ENCODE results near the gene TPSAB1. TPM values are rescaled to one million over a fixed set of nuclear protein-coding genes. Genes with fewer than 3 reads are reported as not detected.
A peak's percentile ranks its signal among the peaks of the same experiment; 100 is the strongest.
"Not testable (repeated sequence)": the region's sequence is repeated elsewhere in the genome, so short reads cannot be mapped to it uniquely, and the experiment has no call there.

The TPSAB1 gene
- total RNA-seq, 2 donors from 2014 or later, result 0.64 to 0.77 TPM

DNA sequence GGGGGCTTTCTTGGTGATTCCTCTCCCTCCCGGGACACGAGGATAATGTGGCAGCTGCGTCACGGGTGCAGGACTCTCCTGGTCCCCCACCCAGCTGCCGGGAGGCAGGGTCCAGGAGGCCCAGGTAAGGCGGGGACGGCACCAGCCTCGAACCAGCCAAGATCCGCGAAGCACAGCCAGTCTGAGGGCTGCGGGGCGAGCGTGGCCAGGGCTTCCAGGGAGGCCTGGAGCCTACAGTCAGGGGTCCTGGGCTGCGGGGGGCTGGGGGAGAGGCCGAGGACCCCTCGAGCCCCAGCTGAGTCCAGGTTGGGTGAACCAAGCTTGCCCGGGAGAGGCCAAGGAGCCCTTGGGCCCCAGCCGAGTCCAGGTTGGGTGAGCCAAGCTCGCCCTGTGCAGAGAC, 25.3 kb downstream of the TPSAB1 start:
- peaks cover 6 to 10% of the 10 kb centered on the region in 2 donors for H3K9me3 Mint-ChIP-seq
- no peak overlapping the region for H3K27ac Mint-ChIP-seq
- ATAC-seq (no peak), DNase-seq (ENCODE audit: low spot score in 2 of 2) (no peak)
- no peaks in the 10 kb centered on the region for H3K36me3 Mint-ChIP-seq

DNA sequence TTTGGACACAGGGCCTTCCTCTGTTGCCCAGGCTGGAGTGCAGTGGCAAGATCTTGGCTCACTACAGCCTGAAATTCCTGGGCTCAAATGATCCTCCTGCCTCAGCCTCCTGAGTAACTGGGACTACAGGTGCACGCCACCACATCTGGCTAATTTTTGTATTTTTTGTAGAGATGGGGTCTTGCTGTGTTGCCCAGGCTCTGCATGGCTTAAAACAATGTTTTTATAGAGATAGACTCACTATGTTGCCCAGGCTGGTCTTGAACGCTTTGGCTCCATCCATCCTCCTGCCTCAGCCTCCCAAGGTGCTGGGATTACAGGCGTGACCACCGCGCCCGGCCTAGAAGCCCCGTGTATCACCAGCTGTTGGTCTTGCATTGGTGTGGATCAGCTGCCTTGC, 28.9 kb downstream of the TPSAB1 start:
- not testable (repeated sequence) for H3K36me3 Mint-ChIP-seq; DNase-seq (ENCODE audit: low spot score in 2 of 2); ATAC-seq; H3K9me3 Mint-ChIP-seq; H3K27ac Mint-ChIP-seq

DNA sequence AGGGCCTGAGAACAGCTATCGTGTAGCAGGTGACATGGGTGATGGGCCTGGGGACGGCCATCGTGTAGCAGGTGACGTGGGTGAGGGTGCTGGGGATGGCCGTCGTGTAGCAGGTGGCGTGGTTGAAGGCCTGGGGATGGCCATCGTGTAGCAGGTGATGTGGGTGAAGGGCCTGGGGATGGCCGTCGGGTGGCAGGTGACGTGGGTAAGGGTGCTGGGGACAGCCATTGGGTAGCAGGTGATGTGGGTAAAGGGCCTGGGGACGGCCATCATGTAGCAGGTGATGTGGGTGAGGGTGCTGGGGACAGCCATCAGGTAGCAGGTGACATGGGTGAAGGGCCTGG, 30.8 kb downstream of the TPSAB1 start:
- ATAC-seq (no peak), DNase-seq (ENCODE audit: low spot score in 2 of 2) (no peak)
- Mint-ChIP-seq H3K9me3 (peaks cover 0 to 5% of the 10 kb centered on the region in 2 donors), H3K27ac (peak overlapping the region in 1 of 2 donors; percentile 22), H3K36me3 (no peaks in the 10 kb centered on the region)

DNA sequence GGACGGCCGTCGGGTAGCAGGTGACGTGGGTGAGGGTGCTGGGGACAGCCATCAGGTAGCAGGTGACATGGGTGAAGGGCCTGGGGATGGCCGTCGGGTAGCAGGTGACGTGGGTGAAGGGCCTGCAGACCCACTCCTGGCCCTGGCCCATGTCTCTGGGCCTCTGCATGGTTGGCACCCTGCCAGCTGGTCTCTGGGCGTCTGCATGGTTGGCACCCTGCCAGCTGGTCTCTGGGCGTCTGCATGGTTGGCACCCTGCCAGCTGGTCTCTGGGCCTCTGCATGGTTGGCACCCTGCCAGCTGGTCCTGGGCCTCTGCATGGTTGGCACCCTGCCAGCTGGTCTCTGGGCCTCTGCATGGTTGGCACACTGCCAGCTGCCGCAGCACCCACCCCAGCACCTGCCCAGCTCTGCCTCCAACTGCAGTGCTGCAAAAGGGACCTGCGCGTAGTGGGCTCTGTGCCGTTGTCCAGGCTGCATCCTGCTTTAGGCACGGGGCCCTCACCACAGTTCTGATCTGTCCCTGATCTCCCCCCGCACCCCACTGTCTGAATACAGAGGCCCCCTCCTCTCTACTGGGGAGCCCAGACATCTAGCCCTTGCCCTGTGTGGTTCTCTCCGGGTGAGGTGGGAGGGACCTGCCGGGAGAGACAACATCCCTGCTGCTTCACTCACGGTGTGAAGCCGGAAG, 31.4 kb downstream of the TPSAB1 start:
- not testable (repeated sequence) for H3K9me3 Mint-ChIP-seq; H3K36me3 Mint-ChIP-seq; H3K27ac Mint-ChIP-seq; ATAC-seq; DNase-seq (ENCODE audit: low spot score in 2 of 2)

DNA sequence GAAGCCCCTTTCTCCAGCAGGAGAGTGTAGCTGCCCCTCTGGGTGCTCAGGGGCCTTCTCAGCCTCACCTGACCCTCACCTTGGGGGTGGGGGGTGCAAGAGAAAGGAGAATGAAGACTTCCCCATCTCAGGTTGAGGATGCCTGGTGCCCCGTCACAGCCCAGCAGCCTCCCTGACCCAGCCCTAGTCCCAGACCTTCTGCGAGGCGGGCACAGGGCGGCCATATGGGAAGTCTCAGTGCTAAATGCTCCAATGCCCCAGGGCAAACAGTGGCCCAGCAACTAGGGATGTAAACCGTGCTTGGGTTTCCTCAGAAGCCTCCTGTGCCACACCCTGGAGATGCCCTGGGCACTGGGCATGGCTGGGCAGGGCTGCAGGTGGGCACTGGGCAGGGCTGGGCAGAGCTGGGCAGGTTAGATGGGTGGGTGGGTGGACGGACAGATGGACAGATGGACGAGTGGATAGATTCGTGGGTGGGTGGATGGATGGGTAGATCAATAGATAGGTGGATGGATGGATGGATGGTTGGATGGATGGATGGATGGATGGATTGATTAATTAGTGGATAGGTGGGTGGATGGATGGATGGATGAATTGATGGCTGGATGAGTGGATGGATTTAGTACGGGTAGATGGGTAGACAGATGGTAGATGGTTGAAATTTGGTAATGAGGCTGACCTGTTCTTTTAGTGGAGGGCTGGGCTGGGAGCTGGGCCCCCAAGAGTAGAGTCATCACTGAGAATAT, 32.1 kb downstream of the TPSAB1 start:
- H3K27ac Mint-ChIP-seq, result no peak overlapping the region
- peaks cover 0 to 5% of the 10 kb centered on the region in 2 donors for H3K9me3 Mint-ChIP-seq
- DNase-seq (ENCODE audit: low spot score in 2 of 2) (no peak), ATAC-seq (no peak)
- H3K36me3 Mint-ChIP-seq, result no peaks in the 10 kb centered on the region

DNA sequence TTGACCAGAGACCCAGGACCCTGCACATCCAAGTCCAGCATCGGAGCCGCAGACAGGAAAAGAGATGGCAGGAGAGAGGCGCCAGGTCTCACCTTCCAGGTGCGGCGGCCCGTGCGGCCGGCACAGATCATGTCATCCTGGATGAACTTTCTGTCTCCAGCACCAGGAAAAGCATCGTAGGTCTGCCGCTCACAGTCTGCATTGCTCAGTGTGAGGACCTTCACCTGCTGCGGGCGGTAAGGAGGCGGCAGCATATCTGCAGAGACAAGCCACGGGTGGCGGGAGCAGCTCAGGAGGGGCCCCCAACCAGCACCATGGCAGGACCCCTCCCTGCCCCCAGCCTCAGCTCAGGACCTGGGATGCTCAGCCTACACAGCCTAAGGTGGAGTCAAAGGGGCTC, 33.3 kb downstream of the TPSAB1 start:
- no peak overlapping the region for H3K27ac Mint-ChIP-seq
- H3K36me3 Mint-ChIP-seq, result no peaks in the 10 kb centered on the region
- no peak for ATAC-seq
- peaks cover 0 to 5% of the 10 kb centered on the region in 2 donors for H3K9me3 Mint-ChIP-seq
- DNase-seq (ENCODE audit: low spot score in 2 of 2), result no peak

DNA sequence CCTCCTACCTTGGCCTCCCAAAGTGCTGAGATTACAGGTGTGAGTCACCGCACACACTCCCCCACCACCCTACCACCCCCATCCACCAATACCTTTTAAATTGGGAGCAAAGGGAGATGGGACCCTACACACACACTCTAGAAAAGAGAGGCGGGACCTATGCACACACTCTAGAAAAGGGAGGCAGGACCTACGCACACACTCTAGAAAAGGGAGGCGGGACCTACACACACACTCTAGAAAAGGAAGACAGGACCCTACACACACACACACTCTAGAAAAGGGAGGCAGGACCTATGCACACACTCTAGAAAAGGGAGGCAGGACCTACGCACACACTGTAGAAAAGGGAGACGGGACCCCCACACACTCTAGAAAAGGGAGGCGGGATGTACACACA, 34.3 kb downstream of the TPSAB1 start:
- DNase-seq (ENCODE audit: low spot score in 2 of 2), result no peak
- Mint-ChIP-seq H3K27ac (no peak overlapping the region), H3K9me3 (peaks cover 0 to 5% of the 10 kb centered on the region in 2 donors), H3K36me3 (no peaks in the 10 kb centered on the region)
- ATAC-seq, result no peak

DNA sequence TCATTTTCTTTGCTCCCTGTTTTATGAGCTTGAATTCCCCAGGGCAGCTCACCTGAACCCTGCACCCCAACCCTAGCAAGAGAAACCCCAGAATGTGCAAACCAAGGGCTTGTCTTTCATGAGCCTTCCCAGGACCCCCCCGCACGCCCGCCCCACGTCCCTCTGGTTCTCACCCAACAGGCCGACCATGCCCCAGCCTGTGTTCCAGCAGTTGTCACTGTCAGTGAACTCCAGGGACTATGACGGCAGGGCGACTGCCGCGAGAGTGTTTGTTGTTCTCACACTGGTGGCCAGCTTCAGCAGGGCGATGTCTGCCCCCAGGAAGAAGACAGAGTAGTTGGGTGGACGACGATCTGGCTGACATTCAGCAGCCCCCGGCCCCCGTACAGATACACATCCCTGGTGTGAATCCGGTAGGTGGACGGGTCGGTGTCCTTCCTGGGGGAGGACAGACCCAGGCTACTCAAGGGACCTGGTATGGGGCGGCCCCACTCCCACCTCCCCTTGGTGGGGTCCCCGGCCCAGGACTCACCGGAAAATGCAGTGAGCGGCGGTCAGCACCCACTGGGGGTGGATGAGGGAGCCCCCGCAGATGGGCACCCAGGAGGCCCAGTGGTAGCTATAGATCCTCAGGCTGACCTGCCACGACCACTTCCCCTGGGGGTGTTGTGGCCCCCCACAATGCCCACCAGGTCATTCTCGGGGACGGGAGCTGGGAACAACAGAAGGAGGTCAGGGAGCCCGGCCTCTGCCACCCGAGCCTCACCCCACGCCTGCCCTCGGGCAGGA, 35.5 kb downstream of the TPSAB1 start:
- DNase-seq (ENCODE audit: low spot score in 2 of 2) (no peak), ATAC-seq (no peak)
- H3K27ac Mint-ChIP-seq, result no peak overlapping the region
- no peaks in the 10 kb centered on the region for H3K36me3 Mint-ChIP-seq
- peaks cover 0 to 5% of the 10 kb centered on the region in 2 donors for H3K9me3 Mint-ChIP-seq

DNA sequence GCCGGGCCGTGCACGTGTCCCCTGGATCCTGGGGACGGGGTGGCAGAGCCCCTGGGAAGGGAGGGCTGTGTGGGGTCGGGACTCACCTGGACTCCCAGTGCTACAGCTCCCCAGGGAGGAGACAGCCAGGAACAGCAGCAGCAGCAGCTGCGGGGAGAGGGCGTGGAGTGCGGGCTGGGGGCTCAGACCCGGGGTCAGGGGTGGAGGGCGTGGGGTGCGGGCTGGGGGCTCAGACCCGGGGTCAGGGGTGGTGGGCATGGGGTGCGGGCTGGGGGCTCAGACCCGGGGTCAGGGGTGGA, 36.0 kb downstream of the TPSAB1 start:
- H3K36me3 Mint-ChIP-seq, result no peaks in the 10 kb centered on the region
- H3K9me3 Mint-ChIP-seq, result peaks cover 0 to 5% of the 10 kb centered on the region in 2 donors
- DNase-seq (ENCODE audit: low spot score in 2 of 2), result no peak
- ATAC-seq, result no peak
- no peak overlapping the region for H3K27ac Mint-ChIP-seq

DNA sequence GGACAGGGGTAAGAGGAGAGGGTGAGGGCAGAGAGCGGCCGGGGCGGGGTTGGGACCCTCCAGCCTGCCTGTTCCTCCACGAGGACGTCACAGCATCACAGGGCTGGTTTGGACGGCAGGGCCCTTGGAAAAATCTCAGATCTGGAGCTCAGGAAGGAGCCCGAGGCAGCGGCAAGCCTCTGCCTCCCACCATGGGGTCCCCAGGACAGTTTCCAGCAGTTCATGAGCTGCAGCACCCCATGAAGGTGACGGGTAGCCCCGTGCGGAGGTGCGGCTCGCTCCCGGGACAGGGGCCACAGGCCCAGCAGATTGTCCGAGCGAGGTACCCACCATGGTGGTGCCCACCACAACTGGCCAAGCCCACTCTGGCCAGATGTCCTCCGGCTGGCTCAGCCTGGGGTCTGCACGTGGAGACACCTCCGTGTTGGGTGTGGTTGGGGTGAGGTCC, 36.7 kb downstream of the TPSAB1 start:
- DNase-seq (ENCODE audit: low spot score in 2 of 2) (no peak), ATAC-seq (no peak)
- Mint-ChIP-seq H3K9me3 (peaks cover 0 to 5% of the 10 kb centered on the region in 2 donors), H3K27ac (no peak overlapping the region), H3K36me3 (no peaks in the 10 kb centered on the region)

DNA sequence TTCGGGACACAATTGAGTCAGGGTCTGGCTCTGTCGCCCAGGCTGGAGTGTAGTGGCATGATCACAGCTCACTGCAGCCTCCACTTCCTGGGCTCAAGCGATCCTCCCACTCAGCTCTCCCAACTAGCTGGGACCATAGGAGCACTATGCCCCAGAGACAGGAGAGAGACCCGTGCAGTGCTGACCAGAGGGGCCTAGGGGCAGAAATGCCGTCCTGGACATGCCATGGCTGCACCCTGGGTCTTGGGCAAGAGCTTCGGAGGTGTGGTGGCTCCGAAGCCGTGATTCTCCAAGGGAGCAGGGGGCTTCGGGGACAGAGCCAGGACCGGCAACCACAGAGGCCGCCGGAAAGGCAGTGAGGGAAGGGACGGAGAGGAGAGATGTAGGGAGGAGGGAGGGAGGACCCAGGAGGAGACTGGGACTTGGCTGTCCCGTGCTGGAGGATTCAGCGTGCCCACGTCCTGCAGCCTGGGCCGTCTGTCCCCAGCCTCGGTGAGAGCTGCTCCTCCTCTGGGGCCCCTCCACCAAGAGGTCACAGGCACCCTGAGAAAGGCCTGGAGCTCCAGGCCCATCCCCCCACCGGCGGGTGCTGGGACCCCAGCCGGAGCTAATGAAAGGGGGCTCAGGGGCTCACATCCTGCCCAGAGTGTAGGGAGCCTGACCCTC, 37.2 kb downstream of the TPSAB1 start:
- DNase-seq (ENCODE audit: low spot score in 2 of 2), result no peak
- ATAC-seq, result no peak
- Mint-ChIP-seq H3K27ac (no peak overlapping the region), H3K36me3 (no peaks in the 10 kb centered on the region), H3K9me3 (peaks cover 0 to 5% of the 10 kb centered on the region in 2 donors)

DNA sequence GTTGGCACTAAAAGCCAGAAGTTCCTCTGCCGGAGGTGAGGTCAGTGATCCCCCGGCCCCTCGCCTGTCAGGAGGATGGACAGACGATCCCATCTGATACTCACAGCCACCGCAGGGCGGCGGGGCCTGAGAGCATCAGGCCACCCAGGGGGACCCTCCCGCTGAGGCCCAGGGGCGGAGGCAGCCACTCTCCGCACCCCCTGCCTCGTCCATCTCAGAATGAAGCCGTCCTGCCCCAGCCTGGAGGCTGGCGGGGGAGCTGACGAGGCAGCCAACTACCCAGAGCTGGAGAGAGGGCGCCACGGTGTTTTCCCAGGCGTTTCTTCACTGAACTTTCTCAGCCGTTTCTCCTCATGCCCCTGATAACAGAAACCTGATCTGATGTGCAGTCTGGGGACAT, 38.0 kb downstream of the TPSAB1 start:
- no peaks in the 10 kb centered on the region for H3K36me3 Mint-ChIP-seq
- ATAC-seq (no peak), DNase-seq (ENCODE audit: low spot score in 2 of 2) (no peak)
- H3K9me3 Mint-ChIP-seq, result peaks cover 0 to 5% of the 10 kb centered on the region in 2 donors
- H3K27ac Mint-ChIP-seq, result no peak overlapping the region

DNA sequence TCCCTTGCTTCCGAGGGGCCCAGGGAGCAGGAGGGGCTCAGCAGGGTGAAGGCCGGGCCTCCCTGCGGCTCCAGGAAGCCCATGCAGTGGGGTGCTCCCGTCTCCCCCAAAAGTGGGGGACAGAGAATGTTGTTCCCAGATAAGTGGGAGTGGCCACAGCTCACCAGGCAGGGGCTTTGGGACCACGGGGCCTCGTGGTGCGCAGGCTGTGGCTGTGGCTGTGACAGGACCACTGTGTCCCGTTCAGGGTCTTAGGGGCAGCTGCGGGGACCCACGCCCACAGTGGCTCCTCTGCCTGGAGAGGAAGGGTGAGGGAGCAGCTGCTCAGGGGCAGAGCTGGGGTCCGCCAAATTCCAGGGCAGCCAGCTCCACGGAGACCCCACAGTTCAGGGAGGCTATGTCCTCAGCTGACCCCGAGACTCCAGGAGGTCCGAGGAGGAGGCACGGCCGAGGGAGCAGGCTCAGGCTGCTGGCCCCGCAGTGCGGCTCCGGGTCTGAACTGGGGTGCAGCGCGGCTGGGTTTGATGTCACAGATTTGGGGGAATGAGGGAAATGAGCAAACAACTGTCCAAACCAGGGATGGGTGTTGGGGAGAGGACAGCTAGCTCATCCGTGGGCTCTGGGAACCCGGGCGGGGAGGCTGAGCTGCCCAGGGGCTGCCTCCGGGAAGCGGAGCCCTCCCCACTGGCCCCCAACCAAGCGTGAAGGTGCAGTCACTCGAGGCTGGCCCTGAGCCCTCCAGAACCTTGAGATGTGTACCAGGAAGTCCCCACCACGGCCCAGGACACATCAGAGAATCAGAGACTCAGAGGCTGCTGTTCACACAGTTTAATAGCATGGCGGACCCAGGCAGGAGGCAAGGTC, 38.8 kb downstream of the TPSAB1 start:
- no peak for ATAC-seq

DNA sequence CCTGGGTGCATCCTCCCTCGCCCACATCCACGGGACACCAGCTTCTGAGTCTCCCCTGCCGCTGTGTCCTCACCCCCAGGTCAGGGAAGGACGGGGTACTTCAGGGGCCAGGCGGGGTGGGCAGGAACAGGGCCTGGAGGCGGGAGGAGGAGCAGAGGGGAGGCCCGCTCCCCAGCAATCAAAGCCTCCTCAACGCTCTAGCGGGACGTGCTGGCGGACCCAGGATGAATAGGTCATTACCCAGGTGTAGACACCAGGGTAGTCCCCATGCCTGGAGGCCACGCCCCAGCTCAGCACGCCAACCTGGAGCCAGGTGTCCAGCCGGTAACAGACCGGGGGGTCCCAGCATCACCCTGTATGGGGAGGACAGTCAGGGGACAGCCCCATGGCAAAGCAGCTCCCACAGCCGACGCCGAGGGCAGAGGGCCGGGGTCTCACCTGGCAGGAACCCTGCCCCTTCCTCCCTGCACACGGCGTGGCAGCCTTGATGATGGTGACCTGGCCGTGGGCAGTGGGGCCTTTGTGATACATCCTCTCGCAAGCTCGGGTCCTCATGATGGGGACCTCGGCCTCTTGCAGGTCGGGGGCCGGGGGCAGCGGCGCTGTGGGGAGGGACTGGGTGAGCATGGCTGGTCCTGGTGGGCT, 39.6 kb downstream of the TPSAB1 start:
- Mint-ChIP-seq H3K27ac (no peak overlapping the region), H3K9me3 (peaks cover 0 to 4% of the 10 kb centered on the region in 2 donors), H3K36me3 (no peaks in the 10 kb centered on the region)
- ATAC-seq, result no peak
- DNase-seq (ENCODE audit: low spot score in 2 of 2), result no peak

More for the DNA sequence above, 38.8 kb downstream of the TPSAB1 start:
- no peak overlapping the region for H3K27ac Mint-ChIP-seq
- no peak for DNase-seq (ENCODE audit: low spot score in 2 of 2)
- H3K36me3 Mint-ChIP-seq, result no peaks in the 10 kb centered on the region
- H3K9me3 Mint-ChIP-seq, result peaks cover 0 to 5% of the 10 kb centered on the region in 2 donors

DNA sequence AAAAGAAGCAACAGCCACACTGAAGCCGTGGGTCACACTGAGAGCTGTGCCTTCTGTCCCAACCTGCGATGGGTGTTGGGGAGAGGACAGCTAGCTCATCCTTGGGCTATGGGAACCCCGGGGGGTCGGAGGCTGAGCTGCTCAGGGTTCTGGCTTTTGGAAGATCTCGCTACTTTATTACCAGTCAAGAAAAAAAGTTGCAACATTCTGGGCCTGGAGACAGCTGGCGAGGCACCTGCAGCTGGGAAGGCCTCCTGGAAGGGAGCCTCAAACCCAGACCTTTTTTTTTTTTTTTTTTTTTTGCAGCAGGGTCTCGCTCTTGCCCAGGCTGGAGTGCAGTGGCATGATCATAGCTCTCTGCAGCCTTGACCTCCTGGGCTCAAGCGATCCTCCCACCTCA, 40.3 kb downstream of the TPSAB1 start:
- H3K9me3 Mint-ChIP-seq, result no peaks in the 10 kb centered on the region
- no peaks in the 10 kb centered on the region for H3K36me3 Mint-ChIP-seq
- DNase-seq (ENCODE audit: low spot score in 2 of 2) (no peak), ATAC-seq (no peak)
- no peak overlapping the region for H3K27ac Mint-ChIP-seq

DNA sequence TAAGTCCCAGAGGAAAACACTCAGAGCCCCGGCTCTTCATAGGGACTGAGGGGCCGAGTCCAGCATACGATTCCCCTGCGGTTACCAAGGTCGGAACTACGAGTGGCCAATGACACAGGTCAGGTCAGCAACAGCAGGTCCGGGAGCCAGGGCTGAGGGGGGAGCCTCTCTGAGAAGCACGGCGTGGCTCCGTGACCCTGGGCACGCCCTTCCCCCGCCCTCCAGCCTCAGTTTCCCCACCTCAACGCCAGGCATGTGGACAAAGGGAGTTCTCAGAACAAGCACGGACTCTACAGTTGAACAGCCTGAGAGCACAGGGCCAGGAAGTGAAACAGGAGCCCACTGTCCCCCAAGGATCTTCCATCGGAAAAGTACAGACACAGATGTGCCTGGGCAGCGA, 41.0 kb downstream of the TPSAB1 start:
- no peaks in the 10 kb centered on the region for H3K36me3 Mint-ChIP-seq
- DNase-seq (ENCODE audit: low spot score in 2 of 2), result no peak
- H3K27ac Mint-ChIP-seq, result no peak overlapping the region
- H3K9me3 Mint-ChIP-seq, result no peaks in the 10 kb centered on the region
- no peak for ATAC-seq
